ENCODE data around the gene PHACTR1.
"Not testable (repeated sequence)": the region's sequence is repeated elsewhere in the genome, so short reads cannot be mapped to it uniquely, and the experiment has no call there.

The PHACTR1 gene

GRCh38 chr6:13216236-13217014 lies 499.9 kb downstream of the PHACTR1 start:
- DNase-seq = no peak

- DNase-seq = peak; percentile 79
Observed at GRCh38 chr6:13217206-13217905, 500.8 kb downstream of the PHACTR1 start.

GRCh38 chr6:13220266-13220665 lies 503.7 kb downstream of the PHACTR1 start:
- DNase-seq = no peak

- DNase-seq = no peak
Observed at GRCh38 chr6:13222048-13222447, 505.5 kb downstream of the PHACTR1 start.

- no peak for DNase-seq
Observed at GRCh38 chr6:13226071-13226470, 509.5 kb downstream of the PHACTR1 start.

GRCh38 chr6:13228264-13229204 lies 512.0 kb downstream of the PHACTR1 start:
- no peak for DNase-seq

GRCh38 chr6:13229205-13230085 lies 512.9 kb downstream of the PHACTR1 start:
- DNase-seq = no peak

GRCh38 chr6:13233106-13233505 lies 516.5 kb downstream of the PHACTR1 start:
- DNase-seq = no peak

GRCh38 chr6:13234130-13234529 lies 517.6 kb downstream of the PHACTR1 start:
- no peak for DNase-seq

- DNase-seq = no peak
Observed at GRCh38 chr6:13235339-13235738, 518.8 kb downstream of the PHACTR1 start.

GRCh38 chr6:13237318-13237717 lies 520.8 kb downstream of the PHACTR1 start:
- no peak for DNase-seq

GRCh38 chr6:13238017-13238416 lies 521.5 kb downstream of the PHACTR1 start:
- no peak for DNase-seq

- DNase-seq = no peak
Observed at GRCh38 chr6:13238640-13239216, 522.2 kb downstream of the PHACTR1 start.

GRCh38 chr6:13239530-13240455 lies 523.2 kb downstream of the PHACTR1 start:
- no peak for DNase-seq

GRCh38 chr6:13241364-13241763 lies 524.8 kb downstream of the PHACTR1 start:
- no peak for DNase-seq

GRCh38 chr6:13242178-13242577 lies 525.6 kb downstream of the PHACTR1 start:
- no peak for DNase-seq

- DNase-seq = no peak
Observed at GRCh38 chr6:13242590-13242989, 526.0 kb downstream of the PHACTR1 start.

GRCh38 chr6:13243033-13243432 lies 526.5 kb downstream of the PHACTR1 start:
- DNase-seq = no peak

GRCh38 chr6:13243745-13244144 lies 527.2 kb downstream of the PHACTR1 start:
- DNase-seq = not testable (repeated sequence)

- DNase-seq = no peak
Observed at GRCh38 chr6:13247627-13248026, 531.1 kb downstream of the PHACTR1 start.

GRCh38 chr6:13248053-13248452 lies 531.5 kb downstream of the PHACTR1 start:
- peak; percentile 76 for DNase-seq
